Lung (tissue), 12 donors: ENCODE measurements around the gene TRIOBP. TPM values are rescaled to one million over a fixed set of nuclear protein-coding genes. Genes with fewer than 3 reads are reported as not detected.
"Not testable (repeated sequence)": the region's sequence is repeated elsewhere in the genome, so short reads cannot be mapped to it uniquely, and the experiment has no call there.

Experiments
- ATAC-seq: fragments of 200-7000 bp; cut with Tn5 transposase; one replicate; pipeline ENCODE4 v1.9.1; 2020; ENCODE audit warnings: moderate number of reproducible peaks; ENCODE audit not compliant: insufficient read depth, low FRiP score
- DNase-seq, 3 donors: peaks; one replicate each; pipeline ENCODE4 v3.0.0-alpha.2; 2013 to 2017
- H3K27ac ChIP-seq, 2 donors: one replicate each; pipeline ENCODE4 v1.5.1; 2013; ENCODE audit warnings: mild to moderate bottlenecking in 2 of 2, moderate library complexity in 2 of 2, control low read depth in 1 of 2, inconsistent platforms in 1 of 2, low read depth in 1 of 2, low read length in 1 of 2
- H3K27me3 ChIP-seq, 3 donors: one replicate each; pipeline ENCODE4 v1.5.1; 2013; ENCODE audit warnings: low read length in 2 of 3; ENCODE audit not compliant: control insufficient read depth in 3 of 3, insufficient read depth in 3 of 3
- H3K36me3 ChIP-seq, 4 donors: one replicate each; pipeline ENCODE4 v1.5.1; 2013; ENCODE audit warnings: low read length in 4 of 4, mild to moderate bottlenecking in 1 of 4, moderate library complexity in 1 of 4; ENCODE audit not compliant: control insufficient read depth in 4 of 4, insufficient read depth in 4 of 4
- H3K4me1 ChIP-seq, 5 donors: one replicate each; pipeline ENCODE4 v1.5.1; 2013; ENCODE audit warnings: low read length in 5 of 5, mild to moderate bottlenecking in 2 of 5, moderate library complexity in 1 of 5; ENCODE audit not compliant: control insufficient read depth in 5 of 5, insufficient read depth in 5 of 5
- H3K4me3 ChIP-seq: one replicate; pipeline ENCODE4 v1.5.1; 2013; ENCODE audit warnings: mild to moderate bottlenecking, control low read depth, moderate library complexity
- H3K9ac ChIP-seq, 2 donors: one replicate each; pipeline ENCODE4 v1.5.1; 2013; ENCODE audit warnings: low read length in 2 of 2, control low read depth in 1 of 2; ENCODE audit not compliant: insufficient read depth in 1 of 2
- H3K9me3 ChIP-seq, 4 donors: one replicate each; pipeline ENCODE4 v1.5.1; 2013; ENCODE audit warnings: low read length in 3 of 4, mild to moderate bottlenecking in 1 of 4, moderate library complexity in 1 of 4; ENCODE audit not compliant: control insufficient read depth in 4 of 4, insufficient read depth in 3 of 4
- WGBS, 2 donors: extraction: QIAGEN DNeasy Blood & Tissue Kit; methylation state at CpG; one replicate each; pipeline ENCODE4 v1.1.7; 2013; 5-methylcytosine and 5-hydroxymethylcytosine counted together
- polyA plus RNA-seq, 2 donors: library from polyadenylated mRNA; stranded (reverse); fragments of 200-250 nt; gene quantifications; one replicate each; pipeline ENCODE4 v1.2.1, GENCODE V29; 2013
- total RNA-seq, 2 donors: library from RNA; depleted of rRNA in 1 of 2; stranded (reverse); fragments of >200 nt in 1 of 2; gene quantifications; one replicate each; pipeline ENCODE4 v1.2.1, GENCODE V29; 2014 to 2021
- TF ChIP-seq, protein P1 (sequence below): IDR thresholded peaks from 2 replicates; pipeline ENCODE4 v1.5.1; 2012; ENCODE audit warnings: mild to moderate bottlenecking; ENCODE audit errors: control extremely low read depth, extremely low read depth
- donor health status: control.
- donor health status: control.
- donor health status: Bipolar disorder and iron deficiency.
- donor health status: healthy.
- donor health status: DM: yes; HTN: yes; CAD: no.

Gene TRIOBP
- total and polyA plus RNA-seq, 4 donors, result 37.1 to 105 (median 85.0) TPM

DNA sequence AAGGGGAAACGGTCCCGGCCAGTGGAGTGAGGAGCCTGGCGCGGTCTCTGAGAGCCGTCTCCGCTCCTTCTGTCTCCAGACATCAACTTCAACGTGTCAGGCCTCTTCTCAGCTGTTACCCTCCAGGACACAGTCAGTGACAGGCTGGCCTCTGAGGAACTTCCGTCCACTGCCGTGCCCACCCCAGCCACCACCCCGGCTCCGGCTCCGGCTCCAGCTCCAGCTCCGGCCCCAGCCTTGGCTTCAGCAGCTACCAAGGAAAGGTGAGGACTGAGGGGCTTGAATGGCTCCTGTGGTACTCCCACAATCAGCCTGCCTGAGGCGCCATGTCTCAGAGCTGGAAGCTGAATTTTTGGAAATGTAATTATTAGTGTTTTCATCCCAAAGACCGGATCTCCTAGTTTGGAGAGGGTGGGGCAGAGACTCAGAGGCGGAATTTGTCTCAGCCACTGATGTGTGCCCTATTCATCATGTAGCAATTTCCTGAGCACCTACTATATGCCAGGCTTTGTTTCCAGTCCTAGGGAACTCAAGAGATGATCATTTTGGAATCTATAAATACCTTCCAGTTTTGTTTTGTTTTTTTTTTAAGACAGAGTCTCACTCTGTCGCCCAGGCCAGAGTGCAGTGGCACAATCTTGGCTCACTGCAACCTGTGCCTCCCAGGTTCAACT is 46.2 kb upstream of the TRIOBP start:
- Histone ChIP-seq H3K36me3 (peaks cover 0 to 31% (median 19%) of the 10 kb centered on the region in 4 donors), H3K9ac (no peak overlapping the region), H3K4me1 (no peaks in the 10 kb centered on the region), H3K9me3 (no peaks in the 10 kb centered on the region), H3K27me3 (no peaks in the 10 kb centered on the region), H3K27ac (no peak overlapping the region), H3K4me3 (no peak overlapping the region)
- TF ChIP-seq, protein P1, sequence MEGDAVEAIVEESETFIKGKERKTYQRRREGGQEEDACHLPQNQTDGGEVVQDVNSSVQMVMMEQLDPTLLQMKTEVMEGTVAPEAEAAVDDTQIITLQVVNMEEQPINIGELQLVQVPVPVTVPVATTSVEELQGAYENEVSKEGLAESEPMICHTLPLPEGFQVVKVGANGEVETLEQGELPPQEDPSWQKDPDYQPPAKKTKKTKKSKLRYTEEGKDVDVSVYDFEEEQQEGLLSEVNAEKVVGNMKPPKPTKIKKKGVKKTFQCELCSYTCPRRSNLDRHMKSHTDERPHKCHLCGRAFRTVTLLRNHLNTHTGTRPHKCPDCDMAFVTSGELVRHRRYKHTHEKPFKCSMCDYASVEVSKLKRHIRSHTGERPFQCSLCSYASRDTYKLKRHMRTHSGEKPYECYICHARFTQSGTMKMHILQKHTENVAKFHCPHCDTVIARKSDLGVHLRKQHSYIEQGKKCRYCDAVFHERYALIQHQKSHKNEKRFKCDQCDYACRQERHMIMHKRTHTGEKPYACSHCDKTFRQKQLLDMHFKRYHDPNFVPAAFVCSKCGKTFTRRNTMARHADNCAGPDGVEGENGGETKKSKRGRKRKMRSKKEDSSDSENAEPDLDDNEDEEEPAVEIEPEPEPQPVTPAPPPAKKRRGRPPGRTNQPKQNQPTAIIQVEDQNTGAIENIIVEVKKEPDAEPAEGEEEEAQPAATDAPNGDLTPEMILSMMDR, result no peak
- ATAC-seq (no peak), DNase-seq (no peak)
- WGBS, 2 donors, result 95 to 96% methylated on average over 17 of the region's 17 CpGs

DNA sequence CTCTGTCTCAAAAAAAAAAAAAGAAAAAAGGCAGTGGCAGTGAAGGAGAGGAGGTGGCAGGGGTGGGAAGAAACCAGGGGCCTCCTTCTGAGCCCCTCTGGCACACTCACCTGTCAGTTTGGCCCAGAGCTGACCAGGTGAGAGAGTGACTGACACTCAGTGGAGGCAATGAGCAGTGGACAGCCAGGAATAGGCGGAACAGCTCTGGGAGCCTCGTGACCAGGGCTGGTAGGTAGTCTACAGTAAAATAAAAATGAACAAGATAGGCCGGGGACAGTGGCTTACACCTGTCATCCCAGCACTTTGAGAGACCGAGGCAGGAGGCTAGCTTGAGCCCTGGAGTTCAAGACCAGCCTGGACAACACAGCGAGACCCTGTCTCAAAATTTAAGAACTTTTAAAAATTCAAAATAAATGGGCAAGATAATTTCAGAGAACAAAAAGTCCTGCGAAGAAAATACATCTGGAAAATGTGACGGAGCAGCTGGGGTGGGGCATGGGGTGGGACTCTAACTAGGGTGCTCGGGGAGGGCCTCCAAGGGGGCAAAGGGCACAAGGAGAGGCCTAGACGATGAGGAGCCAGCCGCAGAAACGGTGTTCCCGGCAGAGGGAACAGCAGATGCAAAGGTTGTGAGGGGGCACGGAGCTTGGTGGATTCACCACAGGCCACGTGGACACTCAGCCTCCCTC is 42.1 kb upstream of the TRIOBP start:
- 90 to 97% methylated on average over 14 of the region's 14 CpGs for WGBS, 2 donors
- Histone ChIP-seq H3K4me3 (no peak overlapping the region), H3K27me3 (no peaks in the 10 kb centered on the region), H3K9ac (no peak overlapping the region), H3K9me3 (no peaks in the 10 kb centered on the region), H3K4me1 (peaks cover 4 to 15% (median 7%) of the 10 kb centered on the region in 5 donors), H3K27ac (no peak overlapping the region), H3K36me3 (peaks cover 0 to 28% (median 12%) of the 10 kb centered on the region in 4 donors)
- no peak for DNase-seq
- no peak for ATAC-seq
- TF ChIP-seq, protein P1, result no peak

DNA sequence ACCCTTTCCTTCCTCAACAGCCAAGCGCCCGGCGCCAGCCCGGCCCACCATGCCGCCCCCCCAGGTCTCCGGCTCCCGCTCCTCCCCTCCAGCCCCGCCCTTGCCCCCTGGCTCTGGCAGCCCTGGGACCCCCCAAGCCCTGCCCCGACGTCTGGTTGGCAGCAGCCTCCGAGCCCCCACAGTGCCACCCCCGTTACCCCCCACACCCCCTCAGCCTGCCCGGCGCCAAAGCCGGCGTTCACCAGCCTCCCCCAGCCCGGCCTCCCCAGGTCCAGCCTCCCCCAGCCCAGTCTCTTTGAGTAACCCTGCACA is 41.6 kb upstream of the TRIOBP start:
- Histone ChIP-seq H3K9ac (no peak overlapping the region), H3K36me3 (peaks cover 0 to 23% (median 11%) of the 10 kb centered on the region in 4 donors), H3K27me3 (no peaks in the 10 kb centered on the region), H3K4me3 (no peak overlapping the region), H3K9me3 (no peaks in the 10 kb centered on the region), H3K4me1 (peaks cover 4 to 20% (median 10%) of the 10 kb centered on the region in 5 donors), H3K27ac (no peak overlapping the region)
- DNase-seq (no peak), ATAC-seq (no peak)
- TF ChIP-seq, protein P1, result no peak
- WGBS, 2 donors, result 92 to 95% methylated on average over 17 of the region's 17 CpGs

DNA sequence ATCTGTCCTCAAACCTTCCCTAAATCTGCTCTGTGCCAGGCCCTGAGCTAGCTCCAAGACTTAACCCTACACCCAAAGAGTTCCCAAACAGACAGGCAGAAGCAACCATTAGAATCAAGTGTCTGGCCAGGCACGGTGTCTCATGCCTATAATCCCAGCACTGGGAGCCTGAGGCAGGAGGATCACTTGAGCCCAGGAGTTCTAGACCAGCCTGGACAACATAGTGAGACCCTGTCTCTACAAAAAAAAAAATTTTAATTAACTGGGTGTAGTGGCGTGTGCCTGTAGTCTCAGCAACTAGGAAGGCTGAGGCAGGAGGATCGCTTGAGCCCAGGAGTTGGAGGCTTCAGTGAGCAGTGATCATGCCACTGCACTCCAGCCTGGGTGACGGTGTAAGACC is 40.3 kb upstream of the TRIOBP start:
- not testable (repeated sequence) for H3K27ac ChIP-seq, ATAC-seq, H3K9ac ChIP-seq, H3K9me3 ChIP-seq, H3K4me3 ChIP-seq, H3K27me3 ChIP-seq, DNase-seq, H3K36me3 ChIP-seq
- 95 to 100% methylated on average over 4 of the region's 4 CpGs for WGBS, 2 donors
- peaks cover 5 to 33% (median 15%) of the 10 kb centered on the region in 5 donors for H3K4me1 ChIP-seq
